ENCODE results near the gene TOP1. TPM values are rescaled to one million over a fixed set of nuclear protein-coding genes. Genes with fewer than 3 reads are reported as not detected.

Gene TOP1
- polyA plus RNA-seq, 12 donors: 50.6 to 75.8 (median 60.7) TPM; not detected in 1

- no peak for DNase-seq
These were observed 5.6 kb downstream of the TOP1 start for GRCh38 chr20:41034239-41034638.

GRCh38 chr20:41035207-41035606, 6.6 kb downstream of the TOP1 start:
- DNase-seq: no peak

GRCh38 chr20:41037179-41037578, 8.6 kb downstream of the TOP1 start:
- no peak for DNase-seq

- no peak for DNase-seq
These were observed 9.7 kb downstream of the TOP1 start for GRCh38 chr20:41038149-41038877.

- no peak for DNase-seq
These were observed 10.3 kb downstream of the TOP1 start for GRCh38 chr20:41038878-41039404.

GRCh38 chr20:41040855-41041254, 12.2 kb downstream of the TOP1 start:
- no peak for DNase-seq

- no peak for DNase-seq
These were observed 13.1 kb downstream of the TOP1 start for GRCh38 chr20:41041693-41042092.

GRCh38 chr20:41044409-41045062, 15.9 kb downstream of the TOP1 start:
- no peak for DNase-seq

- DNase-seq: no peak
These were observed 17.0 kb downstream of the TOP1 start for GRCh38 chr20:41045671-41046070.

- DNase-seq: no peak
These were observed 18.1 kb downstream of the TOP1 start for GRCh38 chr20:41046716-41047115.

GRCh38 chr20:41047279-41047974, 18.8 kb downstream of the TOP1 start:
- DNase-seq: no peak

- no peak for DNase-seq
These were observed 19.3 kb downstream of the TOP1 start for GRCh38 chr20:41047975-41048305.

GRCh38 chr20:41048461-41049301, 20.1 kb downstream of the TOP1 start:
- DNase-seq: no peak

GRCh38 chr20:41049451-41049850, 20.8 kb downstream of the TOP1 start:
- no peak for DNase-seq

GRCh38 chr20:41050361-41051008, 21.9 kb downstream of the TOP1 start:
- DNase-seq: no peak

GRCh38 chr20:41051009-41051825, 22.6 kb downstream of the TOP1 start:
- DNase-seq: no peak

GRCh38 chr20:41052742-41053419, 24.3 kb downstream of the TOP1 start:
- no peak for DNase-seq

- DNase-seq: no peak
These were observed 25.6 kb downstream of the TOP1 start for GRCh38 chr20:41054070-41054846.

- DNase-seq: no peak
These were observed 26.2 kb downstream of the TOP1 start for GRCh38 chr20:41054847-41055230.

All from muscle of arm (tissue), 12 donors.